Pancreas (tissue), 10 donors: Measurements from ENCODE around the gene PHKB. TPM values are rescaled to one million over a fixed set of nuclear protein-coding genes. Genes with fewer than 3 reads are reported as not detected.

ENCODE experiments used
- ATAC-seq, 4 donors: fragments of 200-7000 bp; cut with Tn5 transposase; one replicate each; pipeline versions ENCODE4 v1.8.0 to v1.9.1; 2020; ENCODE audit warnings: mild to moderate bottlenecking in 4 of 4, moderate library complexity in 4 of 4
- DNase-seq, 6 donors: peaks; one replicate each; pipeline ENCODE4 v3.0.0-alpha.2; 2020
- FAIRE-seq: peaks from 2 replicates; lab custom pipeline; 2012; peaks lifted over from hg19 to GRCh38; lab: Jason Lieb, UNC
- H3K27ac ChIP-seq, 4 donors: fragments of 200-600 bp; sonication (generic); 1 replicate in 3 of 4; 2 replicates in 1 of 4; pipeline versions ENCODE4 v1.5.0 to v1.8.0; 2020
- H3K27me3 ChIP-seq, 4 donors: fragments of 200-600 bp; one replicate each; pipeline ENCODE4 v1.8.0; 2021
- H3K36me3 ChIP-seq, 3 donors: fragments of 200-600 bp; sonication (generic) in 1 of 3; one replicate each; pipeline versions ENCODE4 v1.5.0 to v1.8.0; 2020 to 2021
- H3K4me1 ChIP-seq, 3 donors: fragments of 200-600 bp; one replicate each; pipeline ENCODE4 v1.8.0; 2021
- H3K4me3 ChIP-seq, 4 donors: fragments of 200-600 bp; sonication (generic) in 2 of 4; one replicate each; pipeline versions ENCODE4 v1.5.0 to v1.8.0; 2020 to 2021
- H3K9me3 ChIP-seq, 4 donors: fragments of 200-600 bp; one replicate each; pipeline ENCODE4 v1.8.0; 2021
- CTCF ChIP-seq, 4 donors: fragments of 200-600 bp; sonication (generic) in 3 of 4; IDR thresholded peaks; one replicate each; pipeline versions ENCODE4 v1.5.0 to v1.8.0; 2021; ENCODE audit warnings: antibody characterized with exemption in 4 of 4
- WGBS, 2 donors: extraction: QIAGEN DNeasy Blood & Tissue Kit; methylation state at CpG; one replicate each; pipeline ENCODE4 v1.1.7; 2013; 5-methylcytosine and 5-hydroxymethylcytosine counted together
- intact Hi-C, 3 donors: fragments of 100-400 bp; cut with DNase I; formaldehyde crosslinking; loops; one replicate each; pipeline versions ENCODE4 v1.11.1 to v1.14.2; 2022
- polyA plus RNA-seq, 2 donors: library from polyadenylated mRNA; stranded (reverse); fragments of 200-250 nt; gene quantifications; one replicate each; pipeline ENCODE4 v1.2.3, GENCODE V29; 2013
- total RNA-seq, 6 donors: library from RNA; stranded (reverse); fragmentation: NEBNext Ultra II Directional in 4 of 6; extraction: Animal tissue kit (Norgen Biotek cat#: 25700) in 4 of 6; gene quantifications; one replicate each; pipeline versions ENCODE4 v1.2.1 to v1.2.4, GENCODE V29; 2021 to 2023
- donor health status: healthy with polysubstance abuse.
- donor health status: DM: no; HTN: no; CAD: no; lungs with moderate emphysema.
- donor health status: DM: no; HTN: no; CAD: no.
- donor health status: control.
- donor health status: control.
- donor health status: Bipolar disorder and iron deficiency.
- donor health status: DM: yes; HTN: yes; CAD: no.
- donor health status: DM: no; HTN: no; CAD: no.
- donor health status: DM: no; HTN: no; CAD: no.
- donor health status: DM: yes; HTN: yes; CAD: no.

PHKB gene
- total and polyA plus RNA-seq, 8 donors = 13.3 to 46.4 (median 27.2) TPM

DNA sequence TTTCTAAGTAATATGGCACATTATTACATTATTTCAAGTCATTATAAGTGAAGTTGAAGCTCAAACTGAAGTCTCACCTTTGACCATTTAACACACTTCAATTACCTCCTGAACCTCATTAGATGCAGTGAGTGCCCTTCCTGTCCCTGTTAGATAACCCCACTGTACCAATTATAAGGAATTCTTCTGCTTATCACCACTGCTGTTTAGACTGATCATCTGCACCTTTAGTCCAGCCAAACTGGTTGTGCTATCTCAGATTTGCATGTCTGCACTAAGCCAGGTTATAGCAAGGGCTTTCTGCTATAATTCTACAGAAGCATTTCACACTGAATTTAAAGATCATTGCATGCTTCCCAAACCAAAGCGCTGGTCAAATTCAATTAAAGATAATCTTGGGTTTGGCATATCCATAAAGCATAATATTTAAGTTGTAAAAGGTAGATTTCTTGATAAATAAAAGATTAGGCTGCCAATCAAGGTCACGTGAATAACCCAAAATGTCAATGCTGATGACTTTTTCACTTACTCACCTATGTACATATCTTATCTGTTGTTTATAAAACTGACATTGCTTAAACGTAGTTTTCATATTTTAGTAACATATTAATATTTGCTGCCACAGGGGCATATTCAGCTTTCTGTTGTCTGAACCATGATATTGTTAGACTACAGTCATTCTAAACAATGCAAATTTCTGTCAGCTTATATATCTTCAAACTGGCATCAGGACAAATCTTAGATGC is 12.1 kb upstream of the PHKB start:
- intact Hi-C loops = no loop called here
- DNase-seq = no peak
- H3K4me3 ChIP-seq = no peak overlapping the region
- peak in 3 of 4 donors; percentile 25 to 58 (median 55) for ATAC-seq
- H3K27me3 ChIP-seq = no peaks in the 10 kb centered on the region
- no peak overlapping the region for H3K27ac ChIP-seq
- TF ChIP-seq CTCF (IDR thresholded peaks at IDR 0.05) = no peak
- peaks cover 0 to 14% (median 13%) of the 10 kb centered on the region in 3 donors for H3K4me1 ChIP-seq
- peaks cover 0 to 21% (median 2%) of the 10 kb centered on the region in 3 donors for H3K36me3 ChIP-seq
- no peak for FAIRE-seq
- WGBS, 2 donors = 10 to 16% methylated on average over 3 of the region's 3 CpGs
- H3K9me3 ChIP-seq = no peaks in the 10 kb centered on the region

DNA sequence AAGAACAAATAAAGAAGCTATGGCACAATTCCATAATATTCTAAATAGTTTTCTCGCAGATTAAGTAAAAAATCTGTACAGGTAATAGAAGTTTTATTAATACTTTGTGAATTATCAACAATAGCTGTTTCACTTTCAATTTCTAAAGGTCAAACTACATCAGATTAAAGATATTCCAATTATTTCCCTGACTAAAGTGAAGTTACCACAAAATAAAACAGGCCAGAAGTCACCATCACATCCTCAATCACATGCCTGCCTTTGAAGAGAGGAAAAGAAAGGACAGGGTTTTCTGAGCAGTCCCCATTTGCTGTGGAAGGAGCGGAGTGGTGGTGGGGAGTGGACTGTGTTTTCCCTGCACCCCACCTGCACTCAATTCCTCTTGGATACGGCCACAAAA is 11.3 kb upstream of the PHKB start:
- Histone ChIP-seq H3K4me3 (no peak overlapping the region), H3K4me1 (peaks cover 0 to 14% (median 13%) of the 10 kb centered on the region in 3 donors), H3K9me3 (no peaks in the 10 kb centered on the region), H3K36me3 (peaks cover 0 to 21% (median 2%) of the 10 kb centered on the region in 3 donors), H3K27ac (no peak overlapping the region), H3K27me3 (no peaks in the 10 kb centered on the region)
- WGBS, 2 donors = 92 to 94% methylated on average over 3 of the region's 3 CpGs
- intact Hi-C loops = no loop called here
- DNase-seq (no peak), ATAC-seq (peak in 1 of 4 donors; percentile 36), FAIRE-seq (no peak)
- no peak for TF ChIP-seq CTCF (IDR thresholded peaks at IDR 0.05)

GRCh38 chr16:47458331-47458730 is 2.8 kb upstream of the PHKB start:
- TF ChIP-seq CTCF (IDR thresholded peaks at IDR 0.05) = no peak
- H3K9me3 ChIP-seq = no peaks in the 10 kb centered on the region
- intact Hi-C loops = no loop called here
- no peak overlapping the region for H3K27ac ChIP-seq
- ATAC-seq (no peak), FAIRE-seq (no peak), DNase-seq (no peak)
- H3K36me3 ChIP-seq = peaks cover 0 to 7% (median 0%) of the 10 kb centered on the region in 3 donors
- H3K4me3 ChIP-seq = no peak overlapping the region
- peaks cover 5 to 28% (median 12%) of the 10 kb centered on the region in 3 donors for H3K4me1 ChIP-seq
- WGBS, 2 donors = 86 to 91% methylated on average over 2 of the region's 2 CpGs
- no peaks in the 10 kb centered on the region for H3K27me3 ChIP-seq

GRCh38 chr16:47459603-47460002 is 1.5 kb upstream of the PHKB start:
- FAIRE-seq = no peak
- Histone ChIP-seq H3K27ac (no peak overlapping the region), H3K4me3 (peak overlapping the region in 2 of 4 donors; percentile 73 to 90), H3K4me1 (peaks cover 5 to 28% (median 12%) of the 10 kb centered on the region in 3 donors), H3K36me3 (no peaks in the 10 kb centered on the region), H3K27me3 (no peaks in the 10 kb centered on the region), H3K9me3 (no peaks in the 10 kb centered on the region)
- ATAC-seq = no peak
- DNase-seq = no peak
- 84 to 100% methylated on average over 1 of the region's 1 CpG for WGBS, 2 donors
- no peak for TF ChIP-seq CTCF (IDR thresholded peaks at IDR 0.05)
- intact Hi-C loops = no loop called here

DNA sequence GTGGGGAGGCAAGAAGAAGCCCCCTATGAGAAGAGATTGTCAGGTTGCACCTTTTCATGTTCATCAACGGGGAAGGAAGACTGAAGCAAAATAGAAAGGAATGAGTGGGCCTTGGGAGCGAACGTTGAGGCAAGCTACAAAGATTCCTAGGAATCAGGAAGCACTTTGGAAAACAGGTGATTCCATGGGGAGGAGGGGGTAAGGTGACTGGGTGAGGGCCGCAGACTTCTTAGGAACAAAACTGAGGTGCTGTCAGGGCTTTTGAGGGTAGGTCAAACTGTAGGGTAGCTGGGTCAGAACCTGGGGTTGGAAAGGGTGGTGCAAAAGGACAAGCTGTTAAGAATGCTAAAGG is 796 bp upstream of the PHKB start:
- Histone ChIP-seq H3K4me1 (peaks cover 5 to 28% (median 12%) of the 10 kb centered on the region in 3 donors), H3K4me3 (peak overlapping the region; percentile 73 to 91 (median 86)), H3K27ac (peak overlapping the region; percentile 96 to 100 (median 100)), H3K36me3 (no peaks in the 10 kb centered on the region), H3K27me3 (no peaks in the 10 kb centered on the region), H3K9me3 (no peaks in the 10 kb centered on the region)
- WGBS, 2 donors = 0 to 1% methylated on average over 4 of the region's 4 CpGs
- FAIRE-seq (no peak), ATAC-seq (peak; percentile 1 to 6 (median 4)), DNase-seq (peak in 1 of 6 donors; percentile 12)
- intact Hi-C loops = no loop called here
- TF ChIP-seq CTCF (IDR thresholded peaks at IDR 0.05) = no peak
